ENCODE data around the gene PAEP. TPM values are rescaled to one million over a fixed set of nuclear protein-coding genes. Genes with fewer than 3 reads are reported as not detected.
A peak's percentile ranks its signal among the peaks of the same experiment; 100 is the strongest.
"Not testable (repeated sequence)": the region's sequence is repeated elsewhere in the genome, so short reads cannot be mapped to it uniquely, and the experiment has no call there.

PAEP gene
- total and polyA plus RNA-seq, 9 donors, result 0.41 to 8.8 (median 1.2) TPM; not detected in 2

DNA sequence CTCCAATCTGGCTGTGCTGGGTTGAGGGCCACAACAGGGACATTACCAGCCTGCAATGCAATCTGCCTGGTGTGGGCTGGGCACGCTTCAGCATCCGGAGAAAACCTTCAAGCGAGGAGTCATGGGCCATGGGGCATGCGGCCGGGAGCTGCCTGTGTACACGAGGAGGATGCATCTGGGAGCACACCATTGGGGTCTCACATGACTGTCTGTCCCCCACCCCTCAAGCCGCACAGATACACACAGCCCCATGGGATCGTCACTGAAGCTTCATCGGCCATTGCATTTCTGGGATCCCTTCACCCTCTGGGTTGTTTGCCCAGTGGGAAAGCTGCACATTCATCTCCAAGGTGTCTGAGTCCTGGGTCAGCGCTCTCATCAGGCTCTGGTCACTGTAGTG lies 30.5 kb upstream of the PAEP start:
- Histone ChIP-seq H3K27me3 (no peaks in the 10 kb centered on the region), H3K4me1 (ENCODE audit: insufficient read depth) (no peaks in the 10 kb centered on the region), H3K27ac (no peak overlapping the region), H3K9me3 (no peaks in the 10 kb centered on the region), H3K36me3 (no peaks in the 10 kb centered on the region), H3K4me3 (no peak overlapping the region)
- intact Hi-C loops (cut with DNase I), result loop anchor here in 1 of 4 donors (10.0 kb wide), 1 partner anchor 1054 kb away; no protein-coding TSS in a partner anchor
- no peak for DNase-seq
- WGBS, 3 donors, result 90 to 92% (median 91%) methylated on average over 10 of the region's 10 CpGs
- no peak for TF ChIP-seq POLR2A (IDR thresholded peaks at IDR 0.05)
- TF ChIP-seq, protein P1, sequence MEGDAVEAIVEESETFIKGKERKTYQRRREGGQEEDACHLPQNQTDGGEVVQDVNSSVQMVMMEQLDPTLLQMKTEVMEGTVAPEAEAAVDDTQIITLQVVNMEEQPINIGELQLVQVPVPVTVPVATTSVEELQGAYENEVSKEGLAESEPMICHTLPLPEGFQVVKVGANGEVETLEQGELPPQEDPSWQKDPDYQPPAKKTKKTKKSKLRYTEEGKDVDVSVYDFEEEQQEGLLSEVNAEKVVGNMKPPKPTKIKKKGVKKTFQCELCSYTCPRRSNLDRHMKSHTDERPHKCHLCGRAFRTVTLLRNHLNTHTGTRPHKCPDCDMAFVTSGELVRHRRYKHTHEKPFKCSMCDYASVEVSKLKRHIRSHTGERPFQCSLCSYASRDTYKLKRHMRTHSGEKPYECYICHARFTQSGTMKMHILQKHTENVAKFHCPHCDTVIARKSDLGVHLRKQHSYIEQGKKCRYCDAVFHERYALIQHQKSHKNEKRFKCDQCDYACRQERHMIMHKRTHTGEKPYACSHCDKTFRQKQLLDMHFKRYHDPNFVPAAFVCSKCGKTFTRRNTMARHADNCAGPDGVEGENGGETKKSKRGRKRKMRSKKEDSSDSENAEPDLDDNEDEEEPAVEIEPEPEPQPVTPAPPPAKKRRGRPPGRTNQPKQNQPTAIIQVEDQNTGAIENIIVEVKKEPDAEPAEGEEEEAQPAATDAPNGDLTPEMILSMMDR (IDR thresholded peaks at IDR 0.05), result no peak
- no peak for TF ChIP-seq EP300 (IDR thresholded peaks at IDR 0.05)

DNA sequence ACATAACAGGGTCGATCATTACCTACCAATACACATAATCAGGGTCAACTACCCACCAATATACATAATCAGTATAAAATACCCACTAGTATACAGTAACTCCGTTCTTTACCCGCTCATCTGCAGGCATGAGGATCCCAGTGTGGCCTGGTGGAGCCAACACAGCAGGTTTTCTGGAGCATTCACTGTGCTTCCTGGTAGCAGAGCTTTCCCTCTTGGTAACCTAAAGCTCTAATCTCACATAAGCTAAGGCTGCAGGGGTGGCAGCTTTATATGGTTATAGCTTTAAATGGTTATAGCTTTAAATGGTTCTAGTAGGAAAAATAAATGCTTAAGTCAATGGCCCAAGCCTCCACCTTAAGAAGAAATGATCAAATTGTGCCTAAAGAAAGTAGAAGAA lies 28.4 kb upstream of the PAEP start:
- no peaks in the 10 kb centered on the region for H3K36me3 ChIP-seq
- H3K27ac ChIP-seq, result no peak overlapping the region
- no peaks in the 10 kb centered on the region for H3K9me3 ChIP-seq
- H3K4me3 ChIP-seq, result no peak overlapping the region
- no peaks in the 10 kb centered on the region for H3K27me3 ChIP-seq
- intact Hi-C loops (cut with DNase I), result loop anchor here in 1 of 4 donors (10.0 kb wide), 1 partner anchor 1052 kb away; no protein-coding TSS in a partner anchor
- WGBS, 3 donors, result 91 to 93% (median 91%) methylated on average over 3 of the region's 3 CpGs
- H3K4me1 ChIP-seq (ENCODE audit: insufficient read depth), result no peaks in the 10 kb centered on the region
- TF ChIP-seq POLR2A (IDR thresholded peaks at IDR 0.05), result no peak
- TF ChIP-seq EP300 (IDR thresholded peaks at IDR 0.05), result no peak
- TF ChIP-seq, protein P1 (IDR thresholded peaks at IDR 0.05), result no peak
- no peak for DNase-seq

DNA sequence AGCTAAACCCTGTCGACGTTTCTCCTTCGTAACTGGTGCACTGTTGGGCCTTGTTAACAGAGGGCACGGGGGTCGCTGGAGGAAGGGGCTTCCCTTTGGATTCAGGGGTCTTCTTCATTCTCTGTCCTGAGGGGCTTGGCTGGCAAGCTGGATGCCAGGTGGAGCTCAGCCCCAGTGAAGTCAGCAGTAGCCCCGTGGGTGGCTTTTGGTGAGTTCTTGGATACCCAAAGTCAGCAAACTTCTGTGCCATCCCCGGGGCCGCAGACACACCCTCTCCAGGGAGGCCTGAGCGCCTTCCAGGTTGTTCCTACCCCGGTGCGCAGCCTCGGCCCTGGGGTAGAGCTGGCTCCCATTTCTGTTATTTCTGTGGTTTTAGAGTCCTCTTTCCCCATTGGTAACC lies 27.9 kb upstream of the PAEP start:
- DNase-seq, result peak in 1 of 5 donors; percentile 1
- H3K4me1 ChIP-seq (ENCODE audit: insufficient read depth), result no peaks in the 10 kb centered on the region
- intact Hi-C loops (cut with DNase I), result loop anchor here in 1 of 4 donors (10.0 kb wide), 1 partner anchor 1051 kb away; no protein-coding TSS in a partner anchor
- H3K36me3 ChIP-seq, result no peaks in the 10 kb centered on the region
- no peak overlapping the region for H3K4me3 ChIP-seq
- no peaks in the 10 kb centered on the region for H3K9me3 ChIP-seq
- TF ChIP-seq, protein P1 (IDR thresholded peaks at IDR 0.05), result no peak
- TF ChIP-seq EP300 (IDR thresholded peaks at IDR 0.05), result no peak
- no peak for TF ChIP-seq POLR2A (IDR thresholded peaks at IDR 0.05)
- H3K27ac ChIP-seq, result no peak overlapping the region
- no peaks in the 10 kb centered on the region for H3K27me3 ChIP-seq
- WGBS, 3 donors, result 88 to 91% (median 89%) methylated on average over 12 of the region's 12 CpGs

DNA sequence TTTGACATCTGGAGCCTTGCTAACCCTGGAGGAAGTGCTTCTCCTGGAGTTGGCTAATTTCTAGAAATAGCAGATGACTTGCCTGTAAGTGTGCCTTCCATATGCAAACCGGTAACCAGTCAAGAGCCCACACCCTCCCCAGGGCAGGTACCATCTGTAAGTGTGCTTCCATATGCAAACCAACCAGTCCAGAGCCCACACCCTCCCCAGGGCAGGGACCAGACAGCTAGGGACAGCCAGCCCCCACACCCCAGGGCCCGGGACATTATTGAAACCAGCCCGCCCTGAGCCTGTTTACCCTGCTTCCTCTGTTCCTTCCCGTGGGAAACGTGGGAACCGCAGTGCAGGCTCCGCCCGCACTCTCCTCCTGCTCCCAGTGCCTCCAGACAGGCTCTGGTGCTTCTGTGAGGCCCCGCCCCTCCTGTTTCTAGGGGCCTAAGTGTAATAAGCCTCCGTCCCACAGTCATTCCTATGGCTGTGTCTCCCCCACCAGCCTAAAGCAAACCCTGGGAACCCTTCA lies 27.3 kb upstream of the PAEP start:
- intact Hi-C loops (cut with DNase I), result loop anchor here in 1 of 4 donors (10.0 kb wide), 1 partner anchor 1051 kb away; no protein-coding TSS in a partner anchor
- H3K27me3 ChIP-seq; H3K4me3 ChIP-seq; H3K4me1 ChIP-seq (ENCODE audit: insufficient read depth); H3K27ac ChIP-seq; H3K9me3 ChIP-seq; H3K36me3 ChIP-seq: not testable (repeated sequence)
- 39 to 48% (median 44%) methylated on average over 10 of the region's 10 CpGs for WGBS, 3 donors
- peak in 1 of 5 donors; percentile 2 for DNase-seq

DNA sequence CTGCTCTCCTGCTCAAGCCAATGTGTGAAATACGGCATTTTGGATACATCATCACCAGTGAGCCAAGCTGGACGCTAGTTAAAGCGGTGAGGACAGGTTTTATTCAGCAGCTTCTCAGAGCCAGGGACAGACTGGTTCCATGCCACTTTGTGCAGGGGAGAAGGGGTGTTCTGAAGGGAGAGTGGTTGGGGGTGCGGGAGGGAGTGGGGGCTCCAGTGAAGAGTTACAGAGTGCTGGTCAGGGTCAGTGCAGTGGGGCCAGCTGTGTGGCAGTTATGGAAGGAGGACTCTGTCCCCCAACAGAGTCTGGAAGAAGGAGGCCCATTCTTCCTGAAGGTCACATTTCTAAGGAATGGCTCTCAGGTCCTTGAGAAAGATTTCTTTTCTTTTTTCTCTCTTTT lies 26.7 kb upstream of the PAEP start:
- H3K27me3 ChIP-seq; H3K27ac ChIP-seq; H3K9me3 ChIP-seq; H3K36me3 ChIP-seq; H3K4me1 ChIP-seq (ENCODE audit: insufficient read depth); H3K4me3 ChIP-seq: not testable (repeated sequence)
- intact Hi-C loops (cut with DNase I), result loop anchor here in 1 of 4 donors (10.0 kb wide), 1 partner anchor 1050 kb away; no protein-coding TSS in a partner anchor
- DNase-seq, result peak in 1 of 5 donors; percentile 2
- 66 to 77% (median 72%) methylated on average over 4 of the region's 4 CpGs for WGBS, 3 donors

DNA sequence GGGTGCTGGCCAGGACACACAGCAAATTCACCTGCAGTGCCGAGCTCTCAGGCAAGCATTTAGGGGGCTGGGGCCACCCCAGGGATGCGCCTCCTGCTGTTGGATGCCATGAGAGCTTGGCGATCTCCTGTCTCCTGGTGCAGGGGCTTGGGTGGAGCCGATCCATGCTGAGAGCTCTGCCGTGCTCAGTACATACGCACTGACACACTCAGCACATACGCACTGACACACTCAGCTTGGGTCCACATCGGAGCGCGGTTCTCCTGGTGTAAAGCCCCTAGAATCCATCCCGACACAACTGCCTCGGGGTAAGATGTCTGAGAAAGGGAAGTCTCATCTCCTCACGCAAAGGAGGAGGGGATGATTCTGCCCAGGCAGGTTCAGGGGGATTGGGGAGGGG lies 25.9 kb upstream of the PAEP start:
- not testable (repeated sequence) for H3K9me3 ChIP-seq; H3K4me3 ChIP-seq; DNase-seq; H3K27ac ChIP-seq; H3K27me3 ChIP-seq; H3K4me1 ChIP-seq (ENCODE audit: insufficient read depth); H3K36me3 ChIP-seq
- WGBS, 3 donors, result 78 to 86% (median 83%) methylated on average over 9 to 13 of the region's 13 CpGs
- intact Hi-C loops (cut with DNase I), result loop anchor here in 1 of 4 donors (10.0 kb wide), 1 partner anchor 1049 kb away; no protein-coding TSS in a partner anchor

Data from ovary (tissue), 9 donors.